OCI-LY1 (cell line): Measurements from ENCODE around the gene SYCE3.

Experiments used
- H2AFZ ChIP-seq: fragments of 200-600 bp; sonication (generic), shearing (Covaris generic); 2 replicates; pipeline ENCODE4 v1.6.0; 2014; ENCODE audit warnings: antibody characterized with exemption, mild to moderate bottlenecking, low read length
- H3F3A ChIP-seq: fragments of 200-600 bp; sonication (generic), shearing (Covaris generic); 2 replicates; pipeline ENCODE4 v1.6.0; 2014; ENCODE audit warnings: mild to moderate bottlenecking, antibody characterized with exemption, low read length, moderate library complexity; ENCODE audit not compliant: insufficient read depth
- H3K27ac ChIP-seq: fragments of 200-600 bp; sonication (generic); 2 replicates; pipeline ENCODE4 v1.5.1; 2014; ENCODE audit warnings: low read length, mixed run types, mild to moderate bottlenecking, low read depth; ENCODE audit not compliant: poor library complexity, severe bottlenecking
- H3K27me3 ChIP-seq: fragments of 200-600 bp; sonication (generic); 2 replicates; pipeline ENCODE4 v1.6.0; 2014; ENCODE audit warnings: antibody characterized with exemption, mild to moderate bottlenecking, low read length, moderate library complexity; ENCODE audit not compliant: insufficient read depth
- H3K36me3 ChIP-seq: fragments of 200-600 bp; sonication (generic); 2 replicates; pipeline ENCODE4 v1.6.1; 2014; ENCODE audit warnings: mild to moderate bottlenecking, antibody characterized with exemption, low read length, moderate library complexity, mixed read lengths; ENCODE audit not compliant: insufficient read depth
- H3K4me1 ChIP-seq: fragments of 200-600 bp; sonication (generic); 2 replicates; pipeline ENCODE4 v1.5.1; 2014; ENCODE audit warnings: mild to moderate bottlenecking, low read length, moderate library complexity; ENCODE audit not compliant: insufficient read depth, severe bottlenecking
- H3K4me2 ChIP-seq: fragments of 200-600 bp; sonication (generic), shearing (Covaris generic); 2 replicates; pipeline ENCODE4 v1.6.1; 2014; ENCODE audit warnings: low read length
- H3K4me3 ChIP-seq: fragments of 200-600 bp; sonication (generic); 2 replicates; pipeline ENCODE4 v1.5.1; 2014; ENCODE audit warnings: low read length, low read depth, mild to moderate bottlenecking, mixed read lengths; ENCODE audit not compliant: poor library complexity, severe bottlenecking
- H3K79me2 ChIP-seq: fragments of 200-600 bp; shearing (Covaris generic); 2 replicates; pipeline ENCODE4 v1.6.1; 2016; ENCODE audit warnings: mixed run types, low read length, mixed read lengths; ENCODE audit not compliant: insufficient read depth
- H3K9ac ChIP-seq: fragments of 200-600 bp; sonication (generic), shearing (Covaris generic); 2 replicates; pipeline ENCODE4 v1.6.1; 2014; ENCODE audit warnings: mild to moderate bottlenecking, low read length, mixed read lengths
- H3K9me2 ChIP-seq: fragments of 200-600 bp; sonication (generic), shearing (Covaris generic); 2 replicates; pipeline ENCODE4 v1.6.1; 2014; ENCODE audit warnings: low read depth, mild to moderate bottlenecking, low read length, mixed read lengths
- H3K9me3 ChIP-seq: fragments of 200-600 bp; shearing (Covaris generic); 2 replicates; pipeline ENCODE4 v1.6.1; 2014; ENCODE audit warnings: low read length, mixed read lengths
- H4K20me1 ChIP-seq: fragments of 200-600 bp; sonication (generic), shearing (Covaris generic); 2 replicates; pipeline ENCODE4 v1.6.0; 2016; ENCODE audit warnings: mild to moderate bottlenecking, low read length; ENCODE audit not compliant: insufficient read depth
- EZH2 ChIP-seq: fragments of 200-600 bp; sonication (generic), shearing (Covaris generic); IDR thresholded peaks from 2 replicates; pipeline ENCODE4 v1.8.0; 2017; ENCODE audit warnings: borderline replicate concordance, mixed run types, mild to moderate bottlenecking, antibody characterized with exemption, low read length, moderate library complexity, mixed read lengths
- TF ChIP-seq, protein P1 (sequence below): fragments of 200-600 bp; sonication (generic), shearing (Covaris generic); IDR thresholded peaks from 2 replicates; pipeline ENCODE4 v1.5.1; 2017; ENCODE audit warnings: mild to moderate bottlenecking, antibody characterized with exemption, low read length, moderate library complexity, mixed read lengths

Gene SYCE3

DNA sequence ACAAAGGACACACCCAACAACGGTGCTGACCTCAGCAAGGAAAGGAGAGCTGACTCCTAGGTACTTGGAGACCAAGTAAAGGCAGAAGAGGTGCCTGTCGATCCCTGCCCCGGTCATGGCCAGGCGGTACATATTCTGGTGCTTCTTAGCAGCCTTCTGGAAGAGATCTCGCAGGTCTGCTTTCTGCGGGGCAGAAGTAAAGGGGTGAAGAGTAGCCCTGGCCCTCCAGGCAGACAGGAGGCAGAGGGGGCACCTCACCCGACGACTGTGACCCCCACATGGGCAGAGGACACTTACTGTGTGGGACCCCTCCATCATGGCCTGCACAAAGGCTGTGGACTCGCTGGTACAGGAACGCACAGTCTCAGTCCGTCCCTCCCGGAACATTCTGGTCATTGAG, 8.1 kb upstream of the SYCE3 start:
- Histone ChIP-seq H3K4me3 (no peak overlapping the region), H3K27ac (no peak overlapping the region), H3K4me2 (no peak overlapping the region), H3K9ac (no peak overlapping the region), H3K9me3 (no peaks in the 10 kb centered on the region), H4K20me1 (no peaks in the 10 kb centered on the region), H3K79me2 (no peaks in the 10 kb centered on the region), H2AFZ (no peak overlapping the region), H3K27me3 (no peaks in the 10 kb centered on the region), H3K9me2 (no peaks in the 10 kb centered on the region), H3K4me1 (peaks cover 7% of the 10 kb centered on the region), H3K36me3 (peaks cover 80% of the 10 kb centered on the region), H3F3A (no peaks in the 10 kb centered on the region)
- TF ChIP-seq, protein P1, sequence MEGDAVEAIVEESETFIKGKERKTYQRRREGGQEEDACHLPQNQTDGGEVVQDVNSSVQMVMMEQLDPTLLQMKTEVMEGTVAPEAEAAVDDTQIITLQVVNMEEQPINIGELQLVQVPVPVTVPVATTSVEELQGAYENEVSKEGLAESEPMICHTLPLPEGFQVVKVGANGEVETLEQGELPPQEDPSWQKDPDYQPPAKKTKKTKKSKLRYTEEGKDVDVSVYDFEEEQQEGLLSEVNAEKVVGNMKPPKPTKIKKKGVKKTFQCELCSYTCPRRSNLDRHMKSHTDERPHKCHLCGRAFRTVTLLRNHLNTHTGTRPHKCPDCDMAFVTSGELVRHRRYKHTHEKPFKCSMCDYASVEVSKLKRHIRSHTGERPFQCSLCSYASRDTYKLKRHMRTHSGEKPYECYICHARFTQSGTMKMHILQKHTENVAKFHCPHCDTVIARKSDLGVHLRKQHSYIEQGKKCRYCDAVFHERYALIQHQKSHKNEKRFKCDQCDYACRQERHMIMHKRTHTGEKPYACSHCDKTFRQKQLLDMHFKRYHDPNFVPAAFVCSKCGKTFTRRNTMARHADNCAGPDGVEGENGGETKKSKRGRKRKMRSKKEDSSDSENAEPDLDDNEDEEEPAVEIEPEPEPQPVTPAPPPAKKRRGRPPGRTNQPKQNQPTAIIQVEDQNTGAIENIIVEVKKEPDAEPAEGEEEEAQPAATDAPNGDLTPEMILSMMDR = no peak
- TF ChIP-seq EZH2 = no peak

DNA sequence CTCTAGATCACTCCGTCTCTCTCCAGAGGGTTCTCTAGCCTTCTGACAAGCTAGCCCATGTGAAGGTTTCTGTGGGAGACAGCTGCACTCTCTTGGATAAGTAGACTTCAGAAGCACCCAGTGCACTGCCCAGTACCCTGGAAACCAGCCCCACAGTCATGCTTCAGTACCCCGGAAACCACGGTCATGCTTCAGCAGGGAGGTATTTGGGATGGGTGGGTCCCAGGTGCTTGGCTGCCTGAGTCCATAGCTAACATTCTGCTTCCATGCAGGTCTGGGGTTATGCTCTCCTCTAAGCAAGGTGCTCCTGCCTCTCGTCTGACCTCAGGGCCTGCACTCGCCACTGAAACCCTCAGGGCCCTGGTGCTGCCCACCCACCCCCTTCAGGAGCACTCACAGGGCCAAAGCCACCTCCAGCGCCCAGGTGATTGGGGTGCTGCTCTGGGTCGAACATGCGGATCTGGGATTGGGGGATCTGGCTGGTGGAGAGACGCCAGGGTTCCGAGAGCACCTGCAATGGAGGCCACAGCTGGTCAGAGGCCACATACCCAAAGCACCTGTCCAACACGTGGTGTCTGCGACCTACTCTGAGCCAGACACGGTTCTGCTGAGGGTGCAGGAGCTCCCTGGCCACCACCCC, 7.3 kb upstream of the SYCE3 start:
- H3F3A ChIP-seq = no peaks in the 10 kb centered on the region
- peaks cover 7% of the 10 kb centered on the region for H3K4me1 ChIP-seq
- H3K9ac ChIP-seq = no peak overlapping the region
- TF ChIP-seq, protein P1 = no peak
- TF ChIP-seq EZH2 = no peak
- no peaks in the 10 kb centered on the region for H4K20me1 ChIP-seq
- no peaks in the 10 kb centered on the region for H3K79me2 ChIP-seq
- no peaks in the 10 kb centered on the region for H3K27me3 ChIP-seq
- H2AFZ ChIP-seq = no peak overlapping the region
- peaks cover 72% of the 10 kb centered on the region for H3K36me3 ChIP-seq
- H3K9me2 ChIP-seq = no peaks in the 10 kb centered on the region
- H3K4me3 ChIP-seq = no peak overlapping the region
- no peak overlapping the region for H3K4me2 ChIP-seq
- no peak overlapping the region for H3K27ac ChIP-seq
- no peaks in the 10 kb centered on the region for H3K9me3 ChIP-seq

DNA sequence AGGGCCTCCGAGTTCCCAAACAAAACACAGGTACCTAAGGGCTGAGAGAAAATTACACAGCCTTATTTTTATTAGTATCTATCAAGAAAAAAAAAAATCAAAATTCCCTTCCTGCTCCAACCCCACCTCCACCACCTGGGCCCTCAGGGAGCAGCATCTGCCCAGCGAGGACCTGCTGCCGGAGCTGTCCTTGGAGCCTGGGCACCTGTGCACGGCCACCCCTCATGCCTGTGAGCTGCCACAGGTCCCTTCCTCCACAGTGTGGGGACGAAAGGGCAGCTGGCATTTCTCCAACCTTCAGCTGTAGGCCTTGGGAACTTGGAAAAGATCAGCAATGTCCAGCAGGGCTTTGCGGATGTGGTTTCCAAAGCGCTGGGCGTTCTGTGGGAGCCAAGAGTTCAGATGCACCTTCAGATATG, 6.3 kb upstream of the SYCE3 start:
- Histone ChIP-seq H3K4me1 (peaks cover 7% of the 10 kb centered on the region), H3K9me3 (no peaks in the 10 kb centered on the region), H3K27me3 (no peaks in the 10 kb centered on the region), H3K4me2 (no peak overlapping the region), H3K27ac (no peak overlapping the region), H3K4me3 (no peak overlapping the region), H3F3A (no peaks in the 10 kb centered on the region), H2AFZ (no peak overlapping the region), H3K36me3 (peaks cover 66% of the 10 kb centered on the region), H3K9ac (no peak overlapping the region), H3K9me2 (no peaks in the 10 kb centered on the region), H4K20me1 (no peaks in the 10 kb centered on the region), H3K79me2 (no peaks in the 10 kb centered on the region)
- TF ChIP-seq EZH2 = no peak
- TF ChIP-seq, protein P1 = no peak
